D721Med (cell line): ENCODE results near the gene DUSP22.

Experiments used
- DNase-seq: peaks from one replicate; pipeline ENCODE4 v3.0.0; 2011; ENCODE audit warnings: low spot score; ENCODE audit not compliant: insufficient read length
- FAIRE-seq: peaks from 2 replicates; lab custom pipeline; 2011; peaks lifted over from hg19 to GRCh38; lab: Jason Lieb, UNC
- CTCF ChIP-seq: IDR thresholded peaks from 2 replicates; pipeline ENCODE4 v1.5.1; 2012; ENCODE audit warnings: mild to moderate bottlenecking, control low read depth; ENCODE audit not compliant: insufficient read depth; ENCODE audit errors: missing control alignments

Gene DUSP22

GRCh38 chr6:393391-394221 is 101.3 kb downstream of the DUSP22 start:
- DNase-seq (no peak), FAIRE-seq (no peak)
- TF ChIP-seq CTCF: no peak

GRCh38 chr6:394641-395289 is 102.5 kb downstream of the DUSP22 start:
- TF ChIP-seq CTCF: no peak
- no peak for DNase-seq
- no peak for FAIRE-seq

- FAIRE-seq: no peak
- DNase-seq: no peak
- no peak for TF ChIP-seq CTCF
Measured at GRCh38 chr6:395432-396125, 103.3 kb downstream of the DUSP22 start.

GRCh38 chr6:396126-396520 is 103.8 kb downstream of the DUSP22 start:
- DNase-seq (no peak), FAIRE-seq (no peak)
- no peak for TF ChIP-seq CTCF

GRCh38 chr6:397056-397455 is 104.8 kb downstream of the DUSP22 start:
- no peak for FAIRE-seq
- no peak for DNase-seq
- TF ChIP-seq CTCF: no peak

- TF ChIP-seq CTCF: no peak
- FAIRE-seq (no peak), DNase-seq (no peak)
Measured at GRCh38 chr6:397604-398003, 105.3 kb downstream of the DUSP22 start.
